Suppressor macrophage (primary cell): ENCODE results near the gene ZNF555.
A peak's percentile ranks its signal among the peaks of the same experiment; 100 is the strongest.

Experiments
- DNase-seq, 4 experiments: peaks; one replicate each; pipeline ENCODE4 v3.0.0-alpha.2; 2020 to 2022

Gene ZNF555

DNA sequence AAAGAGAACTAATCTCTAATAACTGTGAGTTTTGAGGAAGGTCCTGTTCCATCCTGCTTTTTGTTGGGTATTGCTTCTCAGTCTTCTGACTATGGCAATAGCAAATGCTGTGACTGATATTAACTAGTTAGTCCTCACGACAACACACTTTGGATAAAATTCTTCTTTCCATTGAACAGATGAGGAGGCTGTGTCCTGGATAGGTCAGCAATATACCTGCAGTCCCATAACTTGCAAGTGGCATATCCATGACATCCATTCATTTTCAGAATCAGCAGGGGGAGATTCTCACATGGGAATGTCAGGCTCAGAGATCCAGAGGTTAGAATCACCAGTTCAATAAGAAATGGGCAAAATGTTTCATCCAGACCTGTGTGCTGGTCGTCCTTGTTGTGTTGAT, 14.3 kb upstream of the ZNF555 start:
- DNase-seq = no peak

GRCh38 chr19:2827840-2828489, 13.3 kb upstream of the ZNF555 start:
- no peak for DNase-seq

DNA sequence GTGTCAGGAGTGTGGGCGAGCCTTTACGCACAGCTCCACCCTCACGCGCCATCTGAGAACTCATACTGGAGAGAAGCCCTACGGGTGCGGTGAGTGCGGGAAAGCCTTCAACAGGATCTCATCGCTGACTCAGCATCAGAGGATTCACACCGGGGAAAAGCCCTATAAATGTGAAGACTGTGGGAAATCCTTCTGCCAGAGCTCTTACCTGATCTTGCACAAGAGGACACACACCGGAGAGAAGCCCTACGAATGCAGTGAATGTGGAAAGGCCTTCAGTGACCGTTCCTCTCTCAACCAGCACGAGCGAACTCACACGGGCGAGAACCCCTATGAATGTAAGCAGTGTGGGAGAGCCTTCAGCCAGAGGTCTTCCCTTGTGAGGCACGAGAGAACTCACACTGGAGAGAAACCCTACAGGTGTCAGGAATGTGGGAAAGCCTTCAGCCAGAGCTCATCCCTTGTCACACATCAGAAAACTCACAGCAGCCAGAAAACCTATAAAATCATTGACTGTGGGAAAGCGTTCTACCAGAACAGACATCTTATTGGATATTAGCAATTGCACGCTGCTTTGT, 6.9 kb upstream of the ZNF555 start:
- DNase-seq = no peak

DNA sequence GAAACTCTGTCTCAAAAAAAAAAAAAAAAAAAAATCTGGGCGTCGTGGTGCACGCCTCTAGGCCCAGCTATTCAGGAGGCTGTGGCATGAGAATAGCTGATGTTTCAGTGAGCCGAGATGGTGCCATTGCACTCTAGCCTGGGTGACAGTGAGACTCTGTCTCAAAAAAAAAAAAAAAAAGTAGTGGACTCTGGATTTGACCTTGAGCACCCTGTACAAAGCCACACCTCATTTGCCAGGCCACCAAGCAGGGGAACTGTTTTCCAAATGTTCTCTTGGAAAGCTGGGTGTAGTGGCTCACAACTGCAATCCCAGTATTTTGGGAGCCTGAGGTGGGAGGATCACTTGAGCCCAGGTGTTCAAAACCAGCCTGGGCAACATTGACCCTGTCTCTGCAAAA, 3.8 kb upstream of the ZNF555 start:
- DNase-seq = no peak

- peak in 2 of 4 experiments; percentile 23 to 51 for DNase-seq
Observed at GRCh38 chr19:2841855-2842574, 740 bp downstream of the ZNF555 start.

GRCh38 chr19:2845107-2845506, 3.8 kb downstream of the ZNF555 start:
- no peak for DNase-seq

DNA sequence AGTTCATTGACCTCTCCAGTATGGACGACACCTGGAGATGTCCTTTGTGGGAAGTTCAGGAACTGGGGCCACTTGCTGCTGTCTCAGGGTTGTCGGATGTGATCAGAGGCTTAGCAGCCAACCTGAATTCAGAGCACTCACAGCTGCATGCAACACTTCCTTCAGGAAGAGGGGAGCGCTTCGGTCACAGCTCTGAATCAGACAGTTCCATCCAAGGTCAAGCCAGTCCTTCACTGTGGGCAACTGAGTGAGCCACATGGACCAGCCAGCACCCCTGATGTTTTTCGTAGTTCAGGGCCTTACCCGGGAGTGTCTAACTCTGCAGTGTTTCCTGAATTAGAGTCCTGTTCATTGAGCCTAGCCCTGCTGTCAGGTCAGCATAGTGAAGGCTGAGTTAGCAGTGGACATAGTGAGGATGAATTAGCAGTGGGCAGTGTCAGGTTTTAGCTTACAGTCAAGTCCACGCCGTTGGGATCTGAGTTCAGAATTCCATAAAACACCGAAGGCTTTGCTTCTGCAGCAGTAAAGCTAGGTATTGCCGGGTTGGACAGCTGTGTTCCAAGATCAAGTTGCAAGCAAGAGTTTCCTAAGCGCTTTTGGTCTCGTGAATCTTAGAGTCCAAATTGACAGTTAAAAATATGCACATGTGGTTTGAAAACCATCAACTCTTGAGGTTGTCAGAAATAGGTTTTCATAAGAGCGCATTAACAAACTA, 5.1 kb downstream of the ZNF555 start:
- DNase-seq = no peak

GRCh38 chr19:2847507-2847906, 6.2 kb downstream of the ZNF555 start:
- DNase-seq = no peak

- no peak for DNase-seq
Observed at GRCh38 chr19:2848616-2849015, 7.3 kb downstream of the ZNF555 start.

GRCh38 chr19:2850256-2850925, 9.1 kb downstream of the ZNF555 start:
- no peak for DNase-seq

DNA sequence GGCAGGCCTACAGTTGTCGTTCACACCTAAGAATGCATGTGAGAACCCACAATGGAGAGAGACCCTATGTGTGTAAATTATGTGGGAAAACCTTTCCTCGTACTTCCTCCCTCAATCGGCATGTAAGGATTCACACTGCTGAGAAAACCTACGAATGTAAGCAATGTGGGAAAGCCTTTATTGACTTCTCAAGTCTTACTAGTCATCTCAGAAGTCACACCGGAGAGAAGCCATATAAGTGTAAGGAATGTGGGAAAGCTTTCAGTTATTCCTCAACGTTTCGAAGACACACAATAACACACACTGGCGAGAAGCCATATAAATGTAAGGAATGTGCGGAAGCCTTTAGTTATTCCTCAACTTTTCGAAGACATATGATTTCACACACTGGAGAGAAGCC, 11.3 kb downstream of the ZNF555 start:
- no peak for DNase-seq

- DNase-seq = no peak
Observed at GRCh38 chr19:2853015-2853606, 11.8 kb downstream of the ZNF555 start.

GRCh38 chr19:2854849-2855248, 13.6 kb downstream of the ZNF555 start:
- DNase-seq = no peak

GRCh38 chr19:2856457-2857050, 15.3 kb downstream of the ZNF555 start:
- DNase-seq = no peak

DNA sequence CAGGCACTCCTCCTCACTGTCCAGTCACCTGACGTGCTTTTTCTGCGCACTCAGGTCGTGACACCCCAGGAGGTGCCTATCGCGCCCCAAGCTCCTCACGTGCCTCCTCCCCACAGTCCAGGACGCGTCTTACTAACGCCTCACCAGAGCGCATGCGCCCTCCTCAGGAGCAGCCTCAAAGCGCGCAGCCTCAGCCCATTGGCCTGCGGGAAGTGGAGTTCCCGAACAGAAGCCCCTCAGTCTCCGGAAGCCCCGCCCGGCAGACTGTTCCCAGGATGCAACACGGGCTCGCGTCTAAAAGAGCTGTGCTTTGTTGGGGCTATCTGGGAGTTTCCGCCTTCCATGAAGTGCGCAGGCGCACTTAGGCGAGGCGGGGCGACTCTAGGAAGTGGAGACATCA, 17.6 kb downstream of the ZNF555 start:
- no peak for DNase-seq

- DNase-seq = no peak
Observed at GRCh38 chr19:2863816-2864215, 22.5 kb downstream of the ZNF555 start.

GRCh38 chr19:2865334-2866100, 24.2 kb downstream of the ZNF555 start:
- no peak for DNase-seq

GRCh38 chr19:2866495-2867024, 25.3 kb downstream of the ZNF555 start:
- DNase-seq = no peak

GRCh38 chr19:2867025-2867991, 26.0 kb downstream of the ZNF555 start, which contains the start of gene ZNF556:
Gene ZNF556 (plus strand): TSS chr19:2867335. CDS start chr19:2867422, 87 bp downstream.
- peak in 1 of 4 experiments; percentile 6 for DNase-seq

DNA sequence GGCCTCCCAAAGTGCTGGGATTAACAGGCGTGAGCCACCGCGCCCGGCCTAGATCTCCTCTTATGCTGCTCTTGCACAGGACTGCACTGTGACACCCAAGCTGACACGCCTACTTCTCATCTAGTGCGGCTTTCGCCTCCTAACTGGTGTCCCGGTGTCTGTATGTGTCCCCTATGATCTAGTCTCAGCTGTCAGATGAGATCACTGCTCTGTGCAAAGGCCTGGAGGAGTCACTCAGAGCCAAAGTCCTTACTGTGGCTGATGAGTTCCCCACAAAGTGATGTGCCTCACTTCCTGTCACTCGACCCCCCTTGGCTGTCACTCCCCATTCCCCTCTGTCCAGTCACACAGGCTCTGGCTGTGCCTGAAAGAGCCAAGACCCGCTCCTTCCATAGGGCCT, 28.3 kb downstream of the ZNF555 start:
- peak in 3 of 4 experiments; percentile 12 to 34 (median 15) for DNase-seq
